Epidermal melanocyte (primary cell): ENCODE results near the gene FGFRL1.

Experiments
- DNase-seq: peaks from one replicate; pipeline ENCODE4 v3.0.0; 2011; ENCODE audit warnings: low spot score; ENCODE audit not compliant: insufficient read length

Gene FGFRL1

DNA sequence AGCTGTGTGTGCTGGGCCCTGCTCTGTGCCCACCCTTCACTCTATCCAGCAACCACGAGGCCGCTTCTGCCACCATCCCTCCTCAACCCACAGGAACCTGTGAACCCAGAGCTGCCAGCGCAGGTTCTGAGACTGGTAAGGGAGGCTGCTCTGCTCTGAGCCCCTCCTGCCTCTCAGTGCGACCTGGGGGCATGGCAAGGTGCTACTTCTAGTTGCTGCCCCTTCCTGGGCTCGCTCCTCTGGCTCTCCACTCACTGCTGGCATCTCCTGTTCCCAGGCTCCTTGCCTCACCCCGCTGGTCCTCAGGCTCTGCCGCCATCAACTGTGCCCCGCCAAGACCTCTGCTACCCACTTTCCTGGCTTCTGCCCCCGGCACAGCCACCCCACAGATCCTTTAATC, 62.7 kb downstream of the FGFRL1 start:
- no peak for DNase-seq

DNA sequence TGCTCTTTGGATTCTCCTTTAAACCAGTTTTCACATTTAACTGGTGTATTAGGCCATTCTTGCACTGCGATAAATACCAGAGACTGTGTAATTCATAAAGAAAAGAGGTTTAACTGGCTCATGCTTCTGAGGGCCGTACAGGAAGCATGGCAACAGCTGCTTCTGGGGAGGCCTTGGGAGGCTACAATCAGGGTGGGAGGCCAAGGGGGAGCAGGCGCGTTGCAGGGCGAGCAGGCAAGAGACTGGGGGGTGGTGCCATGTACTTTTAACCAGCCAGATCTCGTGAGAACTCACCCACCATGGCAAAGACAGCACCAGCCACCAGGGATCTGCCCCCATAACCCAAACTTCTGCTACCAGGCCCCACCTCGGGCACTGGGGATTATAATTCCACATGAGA, 63.8 kb downstream of the FGFRL1 start:
- DNase-seq = no peak

DNA sequence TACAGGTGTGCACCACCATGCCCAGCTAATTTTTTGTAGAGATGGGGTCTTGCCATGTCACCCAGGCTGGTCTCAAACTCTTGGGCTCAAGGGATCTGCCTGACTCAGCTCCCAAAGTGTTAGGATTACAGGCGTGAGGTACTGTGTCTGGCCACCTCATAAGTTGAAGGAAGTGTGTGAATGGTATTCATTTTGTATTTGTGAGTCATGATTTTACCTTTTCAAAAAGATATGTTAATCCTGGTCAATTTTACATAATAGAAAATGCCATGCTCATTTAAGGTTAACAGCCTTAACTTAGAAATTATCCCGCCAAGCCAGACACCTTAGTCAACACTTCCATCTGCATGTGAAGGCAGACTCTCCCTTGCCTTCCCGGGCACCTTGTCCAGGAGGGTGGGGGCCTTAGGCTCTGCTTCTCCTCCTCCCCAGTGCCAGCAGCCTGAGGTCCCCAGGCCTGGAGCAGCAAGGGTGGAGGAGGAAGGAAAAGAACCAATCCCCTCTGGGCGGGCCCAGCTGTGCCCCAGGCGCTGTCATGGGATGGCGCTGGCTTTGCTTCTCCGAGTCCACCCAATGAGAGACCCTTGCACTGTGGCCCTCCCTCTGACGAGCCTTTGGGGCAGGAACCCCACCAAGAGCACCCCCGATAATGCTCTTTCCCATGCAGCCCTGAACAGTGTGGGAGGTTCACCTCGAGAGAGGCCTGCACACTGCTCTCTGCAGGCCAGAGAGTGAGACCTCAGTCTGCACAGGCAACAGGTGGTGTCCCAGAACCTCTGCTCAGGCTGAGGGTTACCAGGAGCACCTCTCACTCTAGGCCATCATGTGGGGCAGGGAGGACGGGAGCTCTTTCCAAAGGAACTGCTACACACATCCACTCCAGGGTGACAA, 64.6 kb downstream of the FGFRL1 start:
- DNase-seq = no peak
